COLO668 (cell line): Measurements from ENCODE around the gene CBX1.
"Not testable (repeated sequence)": the region's sequence is repeated elsewhere in the genome, so short reads cannot be mapped to it uniquely, and the experiment has no call there.

Experiments
- DNase-seq: peaks from one replicate; lab custom pipeline; 2025; ENCODE audit not compliant: unreplicated experiment; lab: John Stamatoyannopoulos, UW

Gene CBX1

DNA sequence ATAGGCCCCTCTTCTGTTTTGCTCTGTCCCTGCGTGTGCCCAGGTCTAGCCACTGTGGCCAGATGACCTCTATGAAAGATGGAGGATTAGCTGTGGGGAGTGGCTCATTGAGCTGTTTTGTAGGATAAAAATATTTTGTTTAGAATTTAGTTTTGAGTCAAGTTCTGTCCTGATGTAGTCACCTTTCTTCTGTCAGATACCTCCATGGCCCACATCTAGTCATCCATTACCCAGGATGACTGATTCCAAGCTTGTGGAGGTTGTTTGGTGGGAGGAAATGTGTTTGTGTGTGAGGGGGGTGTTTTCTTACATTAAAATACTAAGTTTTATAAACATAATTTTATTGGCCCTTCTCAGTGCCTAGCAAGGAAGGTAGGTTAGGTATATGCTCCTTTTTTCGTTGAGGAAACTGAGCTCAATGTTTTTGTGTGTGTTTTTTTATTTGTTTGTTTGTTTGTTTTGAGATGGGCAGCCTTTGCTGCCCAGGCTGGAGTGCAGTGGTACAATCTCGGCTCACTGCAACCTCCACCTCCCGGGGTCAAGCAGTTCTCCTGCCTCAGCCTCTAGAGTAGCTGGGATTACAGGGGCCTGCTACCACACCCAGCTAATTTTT is 22.6 kb upstream of the CBX1 start:
- no peak for DNase-seq

DNA sequence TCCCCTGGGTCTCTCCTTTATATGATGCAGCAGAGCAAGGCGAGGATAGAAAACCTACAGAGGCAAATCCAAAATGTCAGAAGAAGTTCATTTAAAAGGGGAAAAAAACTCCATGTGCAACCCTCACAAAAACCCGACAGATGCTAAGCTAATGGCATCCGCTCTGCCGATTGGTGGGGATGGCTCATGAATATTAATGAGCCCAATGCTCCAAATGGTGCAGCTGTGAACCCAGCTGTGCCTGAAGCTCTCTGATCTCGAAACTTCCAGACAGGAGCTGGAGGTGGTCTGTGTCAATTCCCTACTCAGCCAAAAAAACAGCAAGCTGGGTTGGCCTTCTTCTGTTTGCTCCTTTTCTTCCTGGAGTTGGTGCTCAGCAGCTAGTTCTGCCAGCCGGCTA is 21.8 kb upstream of the CBX1 start:
- no peak for DNase-seq

DNA sequence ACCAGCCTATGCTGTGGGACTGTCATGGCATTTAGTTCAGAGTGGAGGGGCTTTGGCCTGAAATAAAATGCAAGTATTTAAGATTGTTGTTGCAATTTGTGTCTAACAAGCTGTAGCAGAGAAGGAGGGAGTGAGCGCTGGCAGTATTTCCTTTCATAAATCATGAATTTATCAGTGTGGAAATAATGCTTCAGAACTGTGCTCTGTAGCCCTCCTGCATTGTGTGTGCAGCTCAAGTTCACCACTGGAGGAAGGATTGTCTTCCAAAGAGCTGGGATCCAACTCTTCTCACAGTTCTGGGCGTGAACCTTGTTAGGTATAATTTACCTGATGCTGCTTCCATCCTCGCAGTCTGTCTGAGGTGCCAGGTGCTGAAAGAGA is 21.4 kb upstream of the CBX1 start:
- DNase-seq, result no peak

DNA sequence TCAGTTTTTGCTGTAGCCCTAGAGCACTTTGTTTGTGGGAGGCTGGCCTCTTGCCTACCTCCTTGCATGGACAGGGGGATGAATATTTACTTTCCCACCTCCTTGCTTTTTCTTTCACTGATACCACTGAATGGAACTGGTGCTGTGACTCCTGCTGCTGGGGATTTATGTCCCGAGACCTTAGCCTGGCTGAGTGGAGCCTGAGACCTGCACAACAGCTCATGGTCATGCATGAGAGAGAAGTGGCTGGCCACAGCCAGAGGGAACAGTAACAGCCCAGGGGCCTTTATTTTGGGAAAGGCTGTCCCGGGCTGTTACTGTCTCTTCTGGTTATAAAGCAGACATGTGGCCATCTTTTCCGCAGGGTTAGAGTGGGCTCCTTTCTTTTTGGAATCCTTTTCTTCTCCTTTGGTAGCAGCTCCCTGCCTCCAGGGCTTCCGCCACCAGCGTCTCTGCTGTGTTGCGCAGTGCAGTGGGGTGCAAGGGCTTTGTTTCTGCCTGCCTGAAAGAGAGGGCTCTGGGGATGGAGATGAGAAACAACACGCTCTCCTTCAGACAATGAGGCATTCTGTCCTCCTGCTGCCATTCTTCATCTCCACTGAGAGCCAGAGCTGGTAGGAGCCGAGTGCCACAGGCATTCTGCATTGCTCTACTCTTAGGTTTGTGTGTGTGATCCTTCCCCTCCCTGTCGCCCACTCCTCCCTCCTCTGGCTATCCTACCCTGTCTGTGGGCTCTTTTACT is 20.8 kb upstream of the CBX1 start:
- no peak for DNase-seq

DNA sequence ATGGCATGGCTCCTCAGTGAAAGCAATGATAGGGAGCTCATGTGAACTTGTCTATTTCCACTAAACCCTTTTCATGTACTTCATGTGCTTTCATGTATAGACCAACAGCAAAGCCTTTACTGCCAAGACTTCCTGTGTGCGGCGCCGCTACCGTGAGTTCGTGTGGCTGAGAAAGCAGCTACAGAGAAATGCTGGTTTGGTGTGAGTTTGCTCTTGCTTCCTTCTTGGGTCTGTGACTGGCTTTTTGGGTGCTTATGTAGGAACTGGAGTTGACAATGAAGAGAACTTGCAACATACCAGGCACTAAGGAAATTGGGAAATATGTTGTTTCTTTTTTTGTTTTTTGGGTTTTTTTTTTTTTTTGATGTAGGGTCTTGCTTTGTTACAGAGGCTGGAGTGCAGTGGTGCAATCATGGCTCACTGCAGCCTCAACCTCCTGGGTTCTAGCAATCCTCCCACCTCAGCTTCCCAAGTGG is 12.0 kb upstream of the CBX1 start:
- no peak for DNase-seq

DNA sequence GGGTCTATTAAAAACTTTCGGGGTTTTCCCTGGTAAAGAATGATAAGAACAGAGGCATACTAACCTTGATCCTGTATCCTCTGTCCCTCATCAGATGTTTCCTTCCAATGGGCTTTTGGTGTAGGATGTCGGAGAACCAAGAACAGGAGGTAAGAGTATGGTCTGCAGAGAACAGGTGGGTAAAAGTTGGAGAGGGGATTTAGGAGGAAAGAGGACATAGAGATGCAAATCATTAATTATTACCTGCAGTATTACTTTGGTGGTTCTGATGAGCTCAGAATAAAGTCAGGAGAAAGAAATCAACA is 10.6 kb upstream of the CBX1 start:
- DNase-seq, result no peak

DNA sequence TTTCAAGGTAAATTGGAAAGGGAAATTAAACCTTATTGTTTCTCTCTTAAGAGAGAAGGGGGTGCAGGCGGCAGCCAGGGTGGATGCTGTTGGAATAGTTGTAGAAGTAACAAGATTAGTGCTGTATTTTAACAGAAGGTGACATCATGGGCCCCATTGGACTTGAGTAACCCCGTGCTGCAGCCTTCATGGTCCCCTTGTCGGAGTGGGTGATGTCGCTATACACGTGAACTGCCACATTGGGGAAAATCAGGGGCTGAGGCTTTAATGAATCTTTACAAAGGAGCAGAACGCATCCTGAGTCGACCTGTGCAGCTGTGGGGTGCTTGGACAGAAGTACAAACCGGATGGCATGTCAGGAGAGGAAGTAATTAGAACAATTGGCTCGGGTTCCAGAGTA is 9.5 kb upstream of the CBX1 start:
- no peak for DNase-seq

DNA sequence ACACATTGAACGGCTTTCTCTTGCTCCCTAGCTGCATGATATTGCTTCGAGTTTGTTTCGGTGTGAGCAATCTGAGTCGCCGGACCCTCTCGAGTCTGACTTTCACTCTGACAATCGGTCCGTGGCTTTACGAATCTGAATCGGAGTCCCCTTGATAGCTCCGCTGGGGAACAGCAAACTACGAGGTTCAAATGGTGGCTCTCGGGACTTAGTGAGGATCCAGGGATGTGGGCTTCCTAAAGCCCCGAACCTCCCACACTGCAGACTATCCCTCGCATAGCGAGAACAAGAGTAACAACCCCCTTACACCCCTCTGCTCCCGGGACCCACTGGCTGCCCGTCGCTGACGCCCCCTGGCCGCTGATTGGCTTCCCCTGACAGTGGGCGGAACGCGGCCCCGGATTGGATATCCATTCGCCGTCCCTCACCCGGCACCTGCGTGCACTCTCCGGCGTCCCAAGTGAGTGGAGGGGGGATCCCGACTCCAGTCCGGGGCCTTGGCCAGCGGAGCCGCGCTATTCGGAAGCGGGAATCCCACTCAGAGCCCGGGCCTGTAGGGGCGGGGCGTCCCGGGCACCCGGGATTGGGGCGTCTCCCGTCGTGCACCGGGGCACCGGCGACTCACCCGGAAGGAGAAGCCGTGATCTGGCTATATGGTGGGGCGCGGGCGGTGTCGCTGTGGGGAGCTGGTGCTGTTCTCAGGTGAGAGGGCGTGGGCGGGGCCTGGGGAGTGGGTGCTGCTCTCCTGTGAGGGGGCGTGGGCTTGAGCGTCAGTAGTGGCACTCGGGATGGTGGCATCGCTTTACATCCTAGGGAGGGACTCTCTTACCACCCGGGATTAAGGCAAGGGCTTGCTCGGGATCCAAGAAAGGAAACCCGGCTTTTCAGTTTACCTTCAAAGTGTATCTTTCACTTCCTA is 6.1 kb upstream of the CBX1 start, which contains the start of gene SNX11:
TSS of gene SNX11 (plus strand) at position 630 of the 919 bp plus-strand sequence. CDS start 4,278 bp downstream, outside the sequence.
- peak; percentile 91 for DNase-seq

DNA sequence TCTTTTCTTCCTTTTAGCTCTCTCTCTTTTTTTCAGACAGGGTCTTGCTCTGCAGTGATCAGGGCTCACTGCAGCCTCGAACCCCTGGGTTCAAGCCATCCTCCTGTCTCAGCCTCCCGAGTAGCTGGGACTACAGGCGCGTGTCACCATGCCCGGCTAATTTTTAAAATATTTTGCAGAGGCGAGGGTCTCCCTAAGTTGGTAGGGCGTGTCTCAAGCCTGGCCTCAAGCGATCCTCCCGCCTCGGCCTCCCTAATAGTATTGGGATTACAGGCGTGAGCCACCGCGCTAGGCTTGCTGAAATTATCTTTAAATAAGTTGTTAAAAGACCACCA is 5.5 kb upstream of the CBX1 start:
- no peak for DNase-seq

DNA sequence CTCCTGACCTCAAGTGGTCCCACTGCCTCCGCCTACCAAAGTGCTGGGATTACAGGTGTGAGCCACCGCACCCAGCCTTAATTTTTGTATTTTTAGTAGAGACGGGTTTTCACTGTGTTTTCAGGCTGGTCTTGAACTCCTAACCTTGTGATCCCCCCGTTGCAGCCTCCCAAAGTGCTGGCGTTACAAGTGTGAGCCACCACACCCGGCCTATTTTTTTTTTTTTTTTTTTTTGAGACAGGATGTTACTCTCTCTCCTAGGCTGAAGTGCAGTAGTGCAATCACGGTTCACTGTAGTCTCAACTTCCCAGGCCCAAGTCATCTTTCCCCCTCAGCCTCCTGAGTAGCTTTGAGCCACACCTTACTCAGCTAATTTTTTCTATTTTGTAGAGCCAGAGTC is 3.2 kb upstream of the CBX1 start:
- no peak for DNase-seq

DNA sequence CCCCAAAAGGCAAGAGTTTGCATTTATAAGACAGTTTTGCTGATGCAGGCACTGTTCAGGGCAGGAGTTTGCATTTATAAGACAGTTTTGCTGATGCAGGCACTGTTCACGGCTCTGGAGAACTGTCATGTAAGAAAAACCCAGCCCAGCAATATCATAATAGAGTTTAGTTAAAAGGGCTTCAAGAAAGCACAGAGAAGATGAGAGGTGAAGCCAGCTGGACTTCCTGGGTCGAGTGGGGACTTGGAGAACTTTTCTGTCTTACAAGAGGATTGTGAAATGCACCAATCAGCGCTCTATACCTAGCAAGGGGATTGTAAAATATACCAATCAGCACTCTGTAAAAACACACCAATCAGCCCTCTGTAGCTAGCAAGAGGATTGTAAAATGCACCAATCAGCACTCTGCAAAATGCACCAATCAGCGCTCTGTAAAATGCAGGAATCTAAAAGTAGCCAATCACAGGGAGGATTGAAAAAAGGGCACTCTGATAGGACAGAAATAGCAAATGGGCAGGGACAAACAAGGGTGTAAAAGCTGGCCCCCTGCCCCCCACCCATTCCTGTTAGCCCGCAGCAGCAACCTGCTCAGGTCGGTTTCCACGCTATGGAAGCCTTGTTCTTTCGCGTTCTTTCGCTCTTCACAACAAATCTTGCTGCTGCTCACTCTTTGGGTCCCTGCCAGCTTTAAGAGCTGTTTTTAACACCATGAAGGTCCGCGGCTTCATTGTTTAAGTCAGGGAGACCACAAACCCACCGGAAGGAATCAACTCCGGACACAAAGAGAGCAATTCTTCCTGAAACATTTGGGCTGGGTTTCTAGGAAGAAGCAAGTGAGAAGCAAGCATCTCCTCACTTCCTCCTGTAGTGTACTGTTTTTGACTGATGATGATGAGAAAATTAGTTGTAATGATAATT is 1.8 kb upstream of the CBX1 start:
- no peak for DNase-seq

DNA sequence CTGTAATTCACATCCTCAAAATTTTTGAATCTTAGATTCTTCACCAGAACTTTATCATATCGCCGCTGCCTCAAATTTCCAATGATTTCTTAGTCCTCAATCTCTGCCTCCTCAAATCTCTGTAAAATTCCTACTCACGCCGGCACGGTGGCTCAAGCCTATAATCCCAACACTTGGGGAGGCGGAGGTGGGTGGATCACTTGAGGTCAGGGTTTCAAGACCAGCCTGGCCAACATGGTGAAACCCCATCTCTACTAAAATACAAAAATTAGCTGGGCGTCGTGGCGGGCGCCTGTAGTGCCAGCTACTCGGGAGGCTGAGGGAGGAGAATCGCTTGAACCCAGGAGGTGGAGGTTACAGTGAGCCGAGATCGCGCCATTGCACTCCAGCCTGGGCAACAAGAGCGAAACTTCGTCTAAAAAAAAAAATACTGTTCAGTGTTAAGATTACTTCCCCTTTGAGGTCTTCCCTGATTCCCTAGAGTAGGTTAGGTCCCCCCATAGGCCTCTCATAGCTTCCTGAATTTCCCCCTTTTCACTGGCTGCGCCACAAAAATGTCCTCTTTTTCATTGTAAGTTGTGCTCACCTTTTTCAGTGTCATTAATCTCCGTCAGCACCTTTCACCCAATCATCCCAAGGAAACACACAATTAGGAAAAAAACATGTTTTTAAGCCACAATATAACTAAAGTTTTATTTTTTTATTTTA is 919 bp upstream of the CBX1 start:
- no peak for DNase-seq

DNA sequence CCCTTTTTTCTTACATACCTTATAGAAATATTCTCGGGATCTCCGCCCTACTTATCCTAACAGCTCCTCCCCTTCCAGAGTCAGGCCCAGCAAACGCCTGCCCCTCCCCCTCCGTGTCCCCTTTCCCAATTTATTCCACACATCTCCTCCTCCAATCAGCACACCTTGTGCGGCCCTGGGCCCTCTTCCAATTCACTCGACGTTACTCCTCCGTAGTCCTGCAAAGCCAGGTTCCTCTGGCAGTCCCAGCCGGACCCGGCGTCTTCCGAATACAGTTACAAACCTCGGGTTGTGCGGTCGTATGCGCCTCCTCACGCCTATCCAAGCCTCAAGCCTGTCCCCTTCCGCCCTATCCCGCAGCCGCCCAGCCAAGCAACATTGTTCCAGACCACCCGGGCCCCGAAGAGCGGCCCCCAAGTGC is 677 bp downstream of the CBX1 start:
- peak; percentile 37 for DNase-seq

DNA sequence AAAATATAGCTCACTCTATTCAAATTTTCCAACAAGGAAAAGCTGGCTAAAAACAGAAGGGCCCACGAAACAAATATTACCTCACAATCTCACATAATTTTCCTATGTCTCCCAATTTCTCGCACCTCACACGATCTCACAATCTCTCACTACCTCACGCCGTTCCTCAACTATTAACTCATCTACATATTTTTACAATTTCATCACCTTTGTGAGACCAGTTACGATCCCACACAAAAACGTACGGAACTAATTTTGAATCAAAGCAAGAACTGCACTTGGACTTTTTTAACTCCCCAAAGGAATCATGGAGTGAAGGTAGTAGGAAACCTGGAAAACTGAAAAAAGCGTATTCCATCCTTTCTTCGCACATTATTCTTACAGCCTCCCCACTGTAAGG is 1.1 kb downstream of the CBX1 start:
- no peak for DNase-seq

DNA sequence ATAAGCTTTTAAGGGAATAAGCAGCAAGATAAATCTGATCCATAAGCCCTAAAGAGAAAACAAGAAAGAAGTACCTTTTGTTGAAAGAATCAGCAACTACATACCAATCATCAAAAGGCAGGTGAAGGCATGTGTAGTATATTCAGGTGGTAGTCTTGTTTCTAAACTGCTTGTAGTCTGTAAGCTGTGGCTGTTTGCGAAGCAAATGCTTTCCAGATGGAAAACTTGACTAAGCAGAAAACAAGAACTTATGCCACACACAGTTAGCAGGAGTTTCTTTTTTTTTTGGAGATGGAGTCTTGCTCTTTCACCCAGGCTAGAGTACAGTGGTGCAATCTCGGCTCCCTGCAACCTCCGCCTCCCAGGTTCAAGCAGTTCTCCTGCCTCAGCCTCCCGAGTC is 5.7 kb downstream of the CBX1 start:
- no peak for DNase-seq

DNA sequence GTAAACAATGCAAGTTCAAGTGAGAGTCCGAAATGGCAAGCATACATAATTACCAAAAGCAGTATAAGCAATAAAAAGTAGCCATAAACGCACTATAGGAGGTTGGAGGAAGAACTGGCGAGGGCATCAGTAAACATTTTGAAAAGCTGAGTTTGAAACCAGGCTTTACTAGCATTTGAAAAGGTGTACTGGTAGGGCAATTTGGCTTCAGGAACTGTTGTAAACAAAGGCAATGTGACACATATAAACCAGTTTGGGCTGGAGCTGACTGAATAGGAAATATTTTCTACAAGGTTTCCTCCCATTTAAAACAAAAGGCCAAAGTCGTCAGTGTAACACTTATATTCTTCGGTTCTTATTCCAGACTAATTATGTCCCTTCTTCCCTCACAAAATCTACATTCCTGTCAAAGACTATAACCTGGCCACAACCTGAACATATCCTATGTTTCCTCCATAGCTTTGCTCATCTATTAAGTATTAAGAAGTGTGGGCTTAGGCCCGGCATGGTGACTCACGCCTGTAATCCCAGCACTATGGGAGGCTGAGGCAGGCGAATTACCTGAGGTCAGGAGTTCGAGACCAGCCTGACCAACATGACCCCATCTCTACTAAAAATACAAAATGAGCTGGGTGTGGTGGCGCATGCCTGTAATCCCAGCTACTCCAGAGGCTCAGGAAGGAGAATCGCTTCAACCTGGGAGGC is 7.8 kb downstream of the CBX1 start:
- no peak for DNase-seq

DNA sequence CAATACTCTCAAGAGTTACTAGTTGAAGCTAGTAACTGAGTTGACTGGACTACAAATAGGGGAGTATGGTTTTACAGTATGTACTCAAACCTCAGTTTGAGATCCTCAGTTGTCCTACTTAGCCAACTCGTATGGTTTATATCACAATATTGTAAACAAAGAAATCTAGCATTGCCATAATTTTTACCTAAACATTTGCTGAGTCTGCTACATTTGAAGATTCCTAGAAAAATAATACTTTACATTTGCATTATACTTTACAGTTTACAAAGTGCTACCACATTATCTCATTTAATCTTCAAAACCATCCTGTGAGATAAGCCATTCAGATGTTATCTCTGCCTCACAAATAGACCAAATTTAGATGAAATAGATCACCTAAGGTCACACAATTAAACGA is 16.3 kb downstream of the CBX1 start:
- no peak for DNase-seq

DNA sequence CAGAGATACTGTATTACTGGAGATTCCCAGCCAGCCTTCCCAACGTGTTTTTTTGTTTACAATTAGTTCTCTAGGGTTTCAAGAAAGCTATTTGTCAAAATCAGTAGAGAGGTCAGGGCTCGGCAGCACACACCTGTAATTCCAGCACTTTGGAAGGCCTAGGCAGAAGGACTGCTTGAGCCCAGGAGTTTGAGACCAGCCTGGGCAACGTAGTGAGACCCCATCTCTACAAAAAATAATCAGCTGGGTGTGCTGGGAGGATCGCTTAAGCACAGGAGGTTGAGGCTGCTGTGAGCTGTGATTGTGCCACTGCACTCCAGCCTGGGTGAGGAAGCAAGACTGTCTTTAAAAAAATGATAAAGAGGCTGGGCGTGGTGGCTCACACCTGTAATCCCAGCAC is 19.4 kb downstream of the CBX1 start:
- no peak for DNase-seq

DNA sequence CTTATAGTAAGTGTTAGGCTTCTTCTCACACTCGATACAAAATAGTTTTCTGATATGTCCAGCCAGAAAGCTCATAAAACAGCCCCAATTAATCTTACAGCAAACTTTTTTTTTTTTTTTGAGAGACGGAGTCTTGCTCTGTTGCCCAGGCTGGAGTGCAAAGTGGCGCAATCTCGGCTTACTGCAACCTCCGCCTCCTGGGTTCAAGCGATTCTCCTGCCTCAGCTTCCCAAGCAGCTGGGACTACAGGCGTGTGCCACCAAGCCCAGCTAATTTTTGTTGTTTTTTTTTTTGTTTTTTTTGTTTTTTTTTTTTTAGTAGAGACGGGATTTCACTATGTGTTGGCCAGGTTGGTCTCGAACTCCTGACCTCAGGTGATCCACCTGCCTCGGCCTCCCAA is 24.1 kb downstream of the CBX1 start:
- not testable (repeated sequence) for DNase-seq
